K562 (cell line): ENCODE measurements around the gene HRH3. TPM values are rescaled to one million over a fixed set of nuclear protein-coding genes. Genes with fewer than 3 reads are reported as not detected.

Source experiments
- ATAC-seq: fragments of 200-7000 bp; cut with Tn5 transposase; 3 replicates; pipeline ENCODE4 v1.9.1; 2020; ENCODE audit warnings: moderate library complexity
- BruUV-seq: library from RNA; stranded (reverse); fragments of 400-500 nt; replicated peaks from 2 replicates; lab custom pipeline; 2021; lab: Mats Ljungman, UMichigan
- CTCF ChIA-PET: fragments of 300-600 bp; formaldehyde crosslinking; extraction: SDS; loops from one replicate; lab custom pipeline; 2021; ENCODE audit warnings: low intra/inter-chr PET ratio; lab: Yijun Ruan, JAX
- POLR2A ChIA-PET: fragments of 300-600, 350-650 bp; sonication (Branson Sonifier 250); formaldehyde crosslinking; extraction: SDS; loops from one replicate; lab custom pipeline; 2021; ENCODE audit warnings: antibody characterized with exemption, inconsistent platforms; lab: Yijun Ruan, JAX
- DNase-seq, 4 experiments: peaks; one replicate each; pipeline versions ENCODE4 v3.0.0 to v3.0.0-alpha.2; 2011 to 2018; ENCODE audit warnings: low spot score in 3 of 4, mixed read lengths in 3 of 4; ENCODE audit errors: extremely low read depth in 1 of 4
- FAIRE-seq: peaks from 2 replicates; lab custom pipeline; 2011; peaks lifted over from hg19 to GRCh38; lab: Jason Lieb, UNC
- H2AFZ ChIP-seq: 2 replicates; pipeline ENCODE4 v1.6.0; 2011; ENCODE audit warnings: low read depth, low read length, control low read depth, inconsistent platforms
- H3K27ac ChIP-seq: fragments of 200-600 bp; 3 replicates; pipeline ENCODE4 v1.8.0; 2011; ENCODE audit warnings: low read depth, mild to moderate bottlenecking, control low read depth, inconsistent platforms, low read length, moderate library complexity, mixed read lengths; ENCODE audit errors: extremely low read depth
- H3K27me3 ChIP-seq, 2 experiments: fragments of 300-600 bp in 1 of 2; 2 replicates in 1 of 2; 3 replicates in 1 of 2; pipeline versions ENCODE4 v1.6.0 to v1.8.0; 2011; ENCODE audit warnings: inconsistent platforms in 2 of 2, low read length in 2 of 2, mild to moderate bottlenecking in 1 of 2, mixed read lengths in 1 of 2, moderate library complexity in 1 of 2; ENCODE audit not compliant: control insufficient read depth in 2 of 2, insufficient read depth in 2 of 2
- H3K36me3 ChIP-seq: fragments of 300-600 bp; 3 replicates; pipeline ENCODE4 v1.8.0; 2011; ENCODE audit warnings: mild to moderate bottlenecking, low read length, inconsistent platforms; ENCODE audit not compliant: control insufficient read depth, insufficient read depth
- H3K4me1 ChIP-seq, 2 experiments: fragments of 200-600 bp in 1 of 2; replicated peaks in 1 of 2; 2 replicates in 1 of 2; 3 replicates in 1 of 2; pipeline versions ENCODE4 v1.5.1 to v1.8.0; 2011; ENCODE audit warnings: inconsistent platforms in 2 of 2, low read length in 2 of 2, mild to moderate bottlenecking in 1 of 2, mixed read lengths in 1 of 2, moderate library complexity in 1 of 2; ENCODE audit not compliant: control insufficient read depth in 2 of 2, insufficient read depth in 2 of 2
- H3K4me2 ChIP-seq: 2 replicates; pipeline ENCODE4 v1.6.1; 2011; ENCODE audit warnings: low read length, control low read depth, inconsistent platforms, mixed read lengths; ENCODE audit not compliant: insufficient read depth
- H3K4me3 ChIP-seq: fragments of 200-600 bp; sonication (generic), shearing (Covaris generic); 2 replicates; pipeline ENCODE4 v1.5.1; 2016; ENCODE audit warnings: control low read depth, inconsistent platforms
- H3K79me2 ChIP-seq: fragments of 200-600 bp; 3 replicates; pipeline ENCODE4 v1.8.0; 2011; ENCODE audit warnings: low read length, inconsistent platforms; ENCODE audit not compliant: control insufficient read depth, insufficient read depth
- H3K9ac ChIP-seq, 2 experiments: 2 replicates each; pipeline versions ENCODE4 v1.6.0 to v1.6.1; 2011; ENCODE audit warnings: low read depth in 2 of 2, low read length in 2 of 2, control low read depth in 1 of 2, inconsistent platforms in 1 of 2, mild to moderate bottlenecking in 1 of 2, mixed read lengths in 1 of 2; ENCODE audit not compliant: insufficient read depth in 1 of 2
- H3K9me1 ChIP-seq: one replicate; pipeline ENCODE4 v1.6.0; 2011; ENCODE audit warnings: inconsistent platforms, mild to moderate bottlenecking, low read length, moderate library complexity; ENCODE audit not compliant: control insufficient read depth, insufficient read depth
- H3K9me3 ChIP-seq: replicated peaks from 2 replicates; pipeline ENCODE4 v1.5.1; 2011; ENCODE audit warnings: low read depth, low read length, inconsistent platforms; ENCODE audit not compliant: control insufficient read depth, insufficient read depth
- H4K20me1 ChIP-seq: replicated peaks from 2 replicates; pipeline ENCODE4 v1.6.1; 2011; ENCODE audit warnings: low read length, inconsistent platforms, mixed read lengths; ENCODE audit not compliant: control insufficient read depth, insufficient read depth
- NCOA6 ChIP-seq: fragments of 450-650 bp; IDR thresholded peaks from 2 replicates; pipeline ENCODE4 v1.6.1; 2017; ENCODE audit warnings: mild to moderate bottlenecking
- WGBS: fragments of 100-300 bp; shearing (Covaris generic); methylation state at CpG from one replicate; pipeline ENCODE4 v1.1.6; 2016; ENCODE audit warnings: low coverage, mixed read lengths; ENCODE audit not compliant: insufficient coverage; ENCODE audit errors: missing lambda C conversion rate; 5-methylcytosine and 5-hydroxymethylcytosine counted together
- in situ Hi-C: fragments of 300-500 bp; cut with MboI; formaldehyde crosslinking; loops from 4 replicates; pipeline ENCODE4 v1.15.0; 2018; ENCODE audit warnings: inconsistent platforms, mixed read lengths
- intact Hi-C: fragments of 100-400 bp; cut with micrococcal nuclease; formaldehyde crosslinking; loops from 2 replicates; pipeline ENCODE4 v1.14.2; 2022
- polyA plus RNA-seq, 8 experiments: library from polyadenylated mRNA; depleted of rRNA in 4 of 8; stranded (reverse) in 5 of 8; unstranded in 3 of 8; fragments of >200 nt; fragmentation: Nextera tagmentation in 2 of 8; fragmentation: Illumina TruSeq in 1 of 8; extraction: Ambion mirVana in 2 of 8; extraction: Trizol in 1 of 8; gene quantifications; 2 replicates each; pipeline versions ENCODE4 v1.2.1 to v1.2.3, GENCODE V29; 2011 to 2014; ENCODE audit warnings: inconsistent platforms in 1 of 8, missing spikeins in 1 of 8
- total RNA-seq, 7 experiments: library from RNA; depleted of rRNA in 6 of 7; stranded (reverse); fragments of >200 nt in 6 of 7; fragmentation: Illumina TruSeq in 2 of 7; extraction: Trizol in 2 of 7; gene quantifications; 2 replicates each; pipeline versions ENCODE4 v1.2.1 to v1.2.3, GENCODE V29; 2011 to 2021; ENCODE audit warnings: low replicate concordance in 1 of 7
- TF ChIP-seq, protein P1 (sequence below), 2 experiments: fragments of 450-650 bp in 1 of 2; IDR thresholded peaks; 2 replicates each; pipeline ENCODE4 v1.6.1; 2011 to 2017; ENCODE audit warnings: low read depth in 2 of 2, antibody characterized with exemption in 1 of 2, borderline replicate concordance in 1 of 2, low read length in 1 of 2, mild to moderate bottlenecking in 1 of 2, mixed read lengths in 1 of 2; ENCODE audit not compliant: control insufficient read depth in 1 of 2
- TF ChIP-seq, protein P2 (sequence below): sonication (generic); formaldehyde crosslinking; IDR thresholded peaks from 2 replicates; pipeline ENCODE4 v1.4.0; 2020; ENCODE audit warnings: mild to moderate bottlenecking, missing genetic modification reagents
- TF ChIP-seq, protein P3 (sequence below), 3 experiments: IDR thresholded peaks in 2 of 3; conservative IDR thresholded peaks in 1 of 3; 2 replicates each; pipeline ENCODE4 v1.5.1; 2011 to 2012; ENCODE audit warnings: low read length in 3 of 3, mild to moderate bottlenecking in 3 of 3, control low read depth in 2 of 3, improper control_type of control experiment in 1 of 3, inconsistent platforms in 1 of 3, low read depth in 1 of 3, mixed read lengths in 1 of 3, moderate library complexity in 1 of 3; ENCODE audit not compliant: insufficient read depth in 2 of 3

HRH3 gene
- total and polyA plus RNA-seq, 9 of the 15 experiments (the other 6 are each of a cell fraction or from before 2014, with no cell fraction given) = not detected

DNA sequence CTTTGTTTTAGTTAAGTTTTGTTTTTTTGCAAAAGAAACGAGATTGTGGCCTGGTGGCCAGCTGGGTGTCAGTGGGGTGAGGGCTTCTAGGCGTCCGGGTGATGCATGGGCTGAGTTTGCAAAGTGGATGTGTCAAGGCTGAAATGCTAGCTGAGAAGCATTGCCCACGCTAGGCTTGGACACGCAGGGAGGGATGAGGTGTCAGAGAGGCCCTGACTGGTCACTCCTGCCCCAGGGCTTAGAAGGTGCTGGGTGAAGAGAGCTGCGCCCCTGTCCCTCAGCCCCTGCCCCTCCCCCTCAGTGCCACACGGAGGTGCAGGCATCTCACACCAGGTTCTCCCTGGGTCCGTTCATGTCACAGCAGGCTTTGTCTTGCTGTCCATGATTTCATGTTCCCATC lies 26.4 kb upstream of the HRH3 start:
- POLR2A ChIA-PET = interaction anchor here (0.6 to 1.6 kb wide), 5 partner anchors 9 to 233 kb away, joined by 3 to 4 read pairs (median 4); no protein-coding TSS in a partner anchor
- FAIRE-seq (no peak), DNase-seq (no peak), ATAC-seq (no peak)
- Histone ChIP-seq H3K9me3 (no peaks in the 10 kb centered on the region), H3K4me2 (no peak overlapping the region), H3K79me2 (peaks cover 34% of the 10 kb centered on the region), H3K9me1 (peaks cover 6% of the 10 kb centered on the region), H4K20me1 (peaks cover 59% of the 10 kb centered on the region), H2AFZ (no peak overlapping the region), H3K4me3 (no peak overlapping the region), H3K27me3 (no peaks in the 10 kb centered on the region), H3K27ac (no peak overlapping the region), H3K9ac (0 out of 4 replicates have a peak overlapping the region, but pooled peaks of 1 of the 2 experiments have one; percentile 39), H3K36me3 (peaks cover 10% of the 10 kb centered on the region; the same call in 2 of the 3 replicates), H3K4me1 (peaks cover 0 to 32% of the 10 kb centered on the region in 2 experiments; a peak in 2 of 5 replicates)
- in situ Hi-C loops (no loop called here), intact Hi-C loops (no loop called here)
- no TSS peak for BruUV-seq
- 30% methylated on average over 7 of the region's 8 CpGs for WGBS
- no peak for TF ChIP-seq NCOA6
- TF ChIP-seq, protein P1, sequence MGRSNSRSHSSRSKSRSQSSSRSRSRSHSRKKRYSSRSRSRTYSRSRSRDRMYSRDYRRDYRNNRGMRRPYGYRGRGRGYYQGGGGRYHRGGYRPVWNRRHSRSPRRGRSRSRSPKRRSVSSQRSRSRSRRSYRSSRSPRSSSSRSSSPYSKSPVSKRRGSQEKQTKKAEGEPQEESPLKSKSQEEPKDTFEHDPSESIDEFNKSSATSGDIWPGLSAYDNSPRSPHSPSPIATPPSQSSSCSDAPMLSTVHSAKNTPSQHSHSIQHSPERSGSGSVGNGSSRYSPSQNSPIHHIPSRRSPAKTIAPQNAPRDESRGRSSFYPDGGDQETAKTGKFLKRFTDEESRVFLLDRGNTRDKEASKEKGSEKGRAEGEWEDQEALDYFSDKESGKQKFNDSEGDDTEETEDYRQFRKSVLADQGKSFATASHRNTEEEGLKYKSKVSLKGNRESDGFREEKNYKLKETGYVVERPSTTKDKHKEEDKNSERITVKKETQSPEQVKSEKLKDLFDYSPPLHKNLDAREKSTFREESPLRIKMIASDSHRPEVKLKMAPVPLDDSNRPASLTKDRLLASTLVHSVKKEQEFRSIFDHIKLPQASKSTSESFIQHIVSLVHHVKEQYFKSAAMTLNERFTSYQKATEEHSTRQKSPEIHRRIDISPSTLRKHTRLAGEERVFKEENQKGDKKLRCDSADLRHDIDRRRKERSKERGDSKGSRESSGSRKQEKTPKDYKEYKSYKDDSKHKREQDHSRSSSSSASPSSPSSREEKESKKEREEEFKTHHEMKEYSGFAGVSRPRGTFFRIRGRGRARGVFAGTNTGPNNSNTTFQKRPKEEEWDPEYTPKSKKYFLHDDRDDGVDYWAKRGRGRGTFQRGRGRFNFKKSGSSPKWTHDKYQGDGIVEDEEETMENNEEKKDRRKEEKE (IDR thresholded peaks at IDR 0.05; ENCODE audit: borderline replicate concordance in 1 of 2, control insufficient read depth in 1 of 2, low read depth in 2 of 2, low read length in 1 of 2) = no peak
- TF ChIP-seq, protein P2, sequence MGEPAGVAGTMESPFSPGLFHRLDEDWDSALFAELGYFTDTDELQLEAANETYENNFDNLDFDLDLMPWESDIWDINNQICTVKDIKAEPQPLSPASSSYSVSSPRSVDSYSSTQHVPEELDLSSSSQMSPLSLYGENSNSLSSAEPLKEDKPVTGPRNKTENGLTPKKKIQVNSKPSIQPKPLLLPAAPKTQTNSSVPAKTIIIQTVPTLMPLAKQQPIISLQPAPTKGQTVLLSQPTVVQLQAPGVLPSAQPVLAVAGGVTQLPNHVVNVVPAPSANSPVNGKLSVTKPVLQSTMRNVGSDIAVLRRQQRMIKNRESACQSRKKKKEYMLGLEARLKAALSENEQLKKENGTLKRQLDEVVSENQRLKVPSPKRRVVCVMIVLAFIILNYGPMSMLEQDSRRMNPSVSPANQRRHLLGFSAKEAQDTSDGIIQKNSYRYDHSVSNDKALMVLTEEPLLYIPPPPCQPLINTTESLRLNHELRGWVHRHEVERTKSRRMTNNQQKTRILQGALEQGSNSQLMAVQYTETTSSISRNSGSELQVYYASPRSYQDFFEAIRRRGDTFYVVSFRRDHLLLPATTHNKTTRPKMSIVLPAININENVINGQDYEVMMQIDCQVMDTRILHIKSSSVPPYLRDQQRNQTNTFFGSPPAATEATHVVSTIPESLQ (CRISPR knock-in tag) = no peak
- TF ChIP-seq, protein P3, sequence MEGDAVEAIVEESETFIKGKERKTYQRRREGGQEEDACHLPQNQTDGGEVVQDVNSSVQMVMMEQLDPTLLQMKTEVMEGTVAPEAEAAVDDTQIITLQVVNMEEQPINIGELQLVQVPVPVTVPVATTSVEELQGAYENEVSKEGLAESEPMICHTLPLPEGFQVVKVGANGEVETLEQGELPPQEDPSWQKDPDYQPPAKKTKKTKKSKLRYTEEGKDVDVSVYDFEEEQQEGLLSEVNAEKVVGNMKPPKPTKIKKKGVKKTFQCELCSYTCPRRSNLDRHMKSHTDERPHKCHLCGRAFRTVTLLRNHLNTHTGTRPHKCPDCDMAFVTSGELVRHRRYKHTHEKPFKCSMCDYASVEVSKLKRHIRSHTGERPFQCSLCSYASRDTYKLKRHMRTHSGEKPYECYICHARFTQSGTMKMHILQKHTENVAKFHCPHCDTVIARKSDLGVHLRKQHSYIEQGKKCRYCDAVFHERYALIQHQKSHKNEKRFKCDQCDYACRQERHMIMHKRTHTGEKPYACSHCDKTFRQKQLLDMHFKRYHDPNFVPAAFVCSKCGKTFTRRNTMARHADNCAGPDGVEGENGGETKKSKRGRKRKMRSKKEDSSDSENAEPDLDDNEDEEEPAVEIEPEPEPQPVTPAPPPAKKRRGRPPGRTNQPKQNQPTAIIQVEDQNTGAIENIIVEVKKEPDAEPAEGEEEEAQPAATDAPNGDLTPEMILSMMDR (IDR thresholded peaks at IDR 0.05 in 2 of 3, conservative IDR thresholded peaks at IDR 0.05 in 1 of 3; ENCODE audit: insufficient read depth in 2 of 3, low read depth in 1 of 3, low read length in 3 of 3) = no peak
- CTCF ChIA-PET = no interaction called here
